ENCODE results near the gene COL19A1. TPM values are rescaled to one million over a fixed set of nuclear protein-coding genes. Genes with fewer than 3 reads are reported as not detected.

Gene COL19A1
- total and polyA plus RNA-seq, 2 of the 13 experiments (the other 11 are each of a cell fraction or from before 2014, with no cell fraction given) = not detected

GRCh38 chr6:69835414-69836179 lies 30.8 kb upstream of the COL19A1 start:
- no peak overlapping the region for H3K9ac ChIP-seq (ENCODE audit: insufficient read depth, low read depth, low read length)
- no peaks in the 10 kb centered on the region for H3K79me2 ChIP-seq (ENCODE audit: insufficient read depth, low read length)
- no peak overlapping the region for H2AFZ ChIP-seq (ENCODE audit: low read length)
- no peak overlapping the region for H3K4me3 ChIP-seq (replicated peaks in 1 of 3; ENCODE audit: insufficient read depth in 1 of 3, low read depth in 2 of 3, low read length in 3 of 3)
- H3K27me3 ChIP-seq (ENCODE audit: control insufficient read depth in 1 of 2, insufficient read depth in 2 of 2, low read length in 2 of 2) = no peaks in the 10 kb centered on the region
- no peak overlapping the region for H3K27ac ChIP-seq (ENCODE audit: extremely low read length, insufficient read depth, low read length)
- no peaks in the 10 kb centered on the region for H3K9me3 ChIP-seq (ENCODE audit: low read length)
- H3K4me2 ChIP-seq (ENCODE audit: low read depth, low read length) = no peak overlapping the region
- H3K4me1 ChIP-seq (ENCODE audit: insufficient read depth, low read length) = no peaks in the 10 kb centered on the region
- 3% methylated on average over 5 of the region's 5 CpGs for WGBS (ENCODE audit: low lambda C conversion rate)
- peak; percentile 75 for ATAC-seq
- no peaks in the 10 kb centered on the region for H4K20me1 ChIP-seq (ENCODE audit: insufficient read depth, low read length)
- H3K36me3 ChIP-seq (replicated peaks in 1 of 2; ENCODE audit: control insufficient read depth in 1 of 2, insufficient read depth in 2 of 2, low read length in 2 of 2) = no peaks in the 10 kb centered on the region
- peak; percentile 36 for FAIRE-seq
- intact Hi-C loops (cut with micrococcal nuclease; ENCODE audit: unreplicated experiment) (loop anchor here (2.0 to 10.0 kb wide), 2 partner anchors 273 to 329 kb away; no protein-coding TSS in a partner anchor), in situ Hi-C loops (cut with HindIII; ENCODE audit: extremely low pct_ligation_motif_present, low pct_unique_long_range_greater_than_20kb) (no loop called here)
- ChIA-PET CTCF (ENCODE audit: low intra/inter-chr PET ratio, low total read pairs) (no interaction called here), POLR2A (no interaction called here)
- BruUV-seq (replicated peaks) = no TSS peak
- DNase-seq (ENCODE audit: low spot score) = peak; percentile 41
- no peak for TF ChIP-seq TAF15 (IDR thresholded peaks at IDR 0.05; ENCODE audit: low read depth, low read length, poor library complexity, severe bottlenecking)
- no peak for TF ChIP-seq ARID3A (IDR thresholded peaks at IDR 0.05; ENCODE audit: low read depth, low read length)
- TF ChIP-seq ZBTB44 (CRISPR knock-in tag; IDR thresholded peaks at IDR 0.05) = no peak
- peak; percentile 60 for TF ChIP-seq CTCF (CRISPR knock-in tag; IDR thresholded peaks at IDR 0.05)
- no peak for TF ChIP-seq ZUFSP (CRISPR knock-in tag; IDR thresholded peaks at IDR 0.05; ENCODE audit: borderline replicate concordance)
- no peak for TF ChIP-seq ZSCAN21 (CRISPR knock-in tag; IDR thresholded peaks at IDR 0.05; ENCODE audit: borderline replicate concordance)
- no peak for TF ChIP-seq MYPOP (CRISPR knock-in tag; IDR thresholded peaks at IDR 0.05)
- TF ChIP-seq ZNF224 (CRISPR knock-in tag; IDR thresholded peaks at IDR 0.05) = no peak
- TF ChIP-seq MTA3 (CRISPR knock-in tag; IDR thresholded peaks at IDR 0.05) = no peak
- TF ChIP-seq ZSCAN5A (CRISPR knock-in tag; IDR thresholded peaks at IDR 0.05; ENCODE audit: borderline replicate concordance) = no peak
- TF ChIP-seq SMC3 (IDR thresholded peaks at IDR 0.05; ENCODE audit: low read length) = 0 out of 2 replicates have a peak, but pooled peaks have one; percentile 30
- TF ChIP-seq PTBP1 (IDR thresholded peaks at IDR 0.05; ENCODE audit: low read depth, low read length, poor library complexity, severe bottlenecking) = no peak
- TF ChIP-seq STAG1 (CRISPR knock-in tag; IDR thresholded peaks at IDR 0.05) = peak; percentile 39; the same call in 1 of the 2 replicates
